Hippocampal formation (tissue), 2 donors: ENCODE data around the gene ALK.
"Not testable (repeated sequence)": the region's sequence is repeated elsewhere in the genome, so short reads cannot be mapped to it uniquely, and the experiment has no call there.

Experiments used
- DNase-seq, 2 donors: peaks; one replicate each; lab custom pipeline; 2025; lab: John Stamatoyannopoulos, UW

ALK gene

GRCh38 chr2:29841386-29842004 is 79.9 kb downstream of the ALK start:
- peak in 1 of 2 donors; percentile 34 for DNase-seq

- no peak for DNase-seq
These were observed 82.1 kb downstream of the ALK start for GRCh38 chr2:29839306-29839705.

GRCh38 chr2:29837925-29838324 is 83.5 kb downstream of the ALK start:
- DNase-seq: no peak

GRCh38 chr2:29834624-29835023 is 86.8 kb downstream of the ALK start:
- DNase-seq: no peak

- no peak for DNase-seq
These were observed 87.3 kb downstream of the ALK start for GRCh38 chr2:29834036-29834540.

GRCh38 chr2:29831560-29831959 is 89.8 kb downstream of the ALK start:
- DNase-seq: no peak

- DNase-seq: peak in 1 of 2 donors; percentile 27
These were observed 91.5 kb downstream of the ALK start for GRCh38 chr2:29829841-29830240.

- DNase-seq: not testable (repeated sequence)
These were observed 97.2 kb downstream of the ALK start for GRCh38 chr2:29824145-29824544.

GRCh38 chr2:29821591-29821990 is 99.8 kb downstream of the ALK start:
- no peak for DNase-seq

- DNase-seq: no peak
These were observed 101.8 kb downstream of the ALK start for GRCh38 chr2:29819570-29819969.

- peak; percentile 19 to 62 for DNase-seq
These were observed 103.3 kb downstream of the ALK start for GRCh38 chr2:29817801-29818680.

- DNase-seq: no peak
These were observed 104.1 kb downstream of the ALK start for GRCh38 chr2:29817299-29817698.

GRCh38 chr2:29816651-29817050 is 104.7 kb downstream of the ALK start:
- no peak for DNase-seq

GRCh38 chr2:29811378-29811777 is 110.0 kb downstream of the ALK start:
- no peak for DNase-seq

GRCh38 chr2:29810956-29811355 is 110.4 kb downstream of the ALK start:
- no peak for DNase-seq

GRCh38 chr2:29808321-29808720 is 113.1 kb downstream of the ALK start:
- DNase-seq: no peak

- no peak for DNase-seq
These were observed 114.3 kb downstream of the ALK start for GRCh38 chr2:29807082-29807481.

GRCh38 chr2:29806461-29806860 is 114.9 kb downstream of the ALK start:
- DNase-seq: no peak

GRCh38 chr2:29804671-29805070 is 116.7 kb downstream of the ALK start:
- DNase-seq: no peak

GRCh38 chr2:29803537-29803936 is 117.8 kb downstream of the ALK start:
- DNase-seq: no peak

GRCh38 chr2:29802986-29803385 is 118.4 kb downstream of the ALK start:
- DNase-seq: no peak

- no peak for DNase-seq
These were observed 121.8 kb downstream of the ALK start for GRCh38 chr2:29799628-29800027.

GRCh38 chr2:29797916-29798315 is 123.5 kb downstream of the ALK start:
- no peak for DNase-seq
